Measurements from ENCODE around the gene RAB12.
"Not testable (repeated sequence)": the region's sequence is repeated elsewhere in the genome, so short reads cannot be mapped to it uniquely, and the experiment has no call there.

The RAB12 gene

DNA sequence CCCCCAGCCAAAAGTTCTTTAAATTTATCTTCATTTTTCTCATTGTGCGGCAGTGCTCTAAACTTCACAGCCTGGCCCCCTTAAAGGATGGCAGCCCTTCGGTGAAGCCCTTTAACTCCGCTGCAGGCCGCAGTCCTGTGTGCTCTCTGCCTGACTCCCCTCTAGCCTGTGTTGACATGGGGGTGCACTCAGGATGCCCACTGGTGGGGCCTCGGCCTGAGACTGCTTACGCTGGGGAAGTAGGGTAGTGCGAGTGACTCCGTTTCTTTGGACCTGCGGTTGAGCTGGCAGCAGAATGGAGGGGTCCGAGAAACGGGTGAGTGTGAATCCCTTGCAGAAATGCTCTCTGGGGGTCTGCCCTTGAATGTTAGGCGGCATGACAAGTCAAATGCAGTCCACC, 5.6 kb downstream of the RAB12 start:
- DNase-seq = no peak

DNA sequence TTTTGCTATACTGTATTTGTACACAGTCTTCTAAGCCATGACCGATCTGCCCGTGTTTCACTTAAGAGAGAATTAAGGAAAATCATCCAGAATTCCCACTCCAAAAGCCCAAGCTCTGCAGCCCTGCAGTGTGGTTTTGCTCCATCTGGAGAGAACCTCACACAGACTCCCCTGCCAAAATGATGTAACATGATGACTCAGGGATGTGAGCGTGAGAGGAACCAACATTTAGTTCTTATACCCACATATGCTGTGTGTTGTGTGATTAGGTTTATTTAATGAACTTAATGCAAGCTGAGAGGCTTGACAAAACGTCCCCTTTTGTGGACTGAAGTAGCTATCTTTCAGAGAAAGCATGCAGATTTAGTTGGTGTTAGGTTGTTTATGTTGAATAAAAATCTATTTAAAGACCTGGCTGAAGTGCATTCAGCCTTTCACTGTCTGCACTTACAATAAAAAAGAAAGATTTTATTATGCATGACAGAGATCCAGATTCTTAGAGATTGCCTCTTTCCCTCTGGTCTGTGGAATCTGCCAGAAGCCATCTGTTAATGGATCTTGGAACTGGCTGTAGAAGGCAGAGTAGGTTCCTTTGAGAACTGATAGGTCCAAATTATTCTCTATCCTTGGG, 6.3 kb downstream of the RAB12 start:
- no peak for DNase-seq

DNA sequence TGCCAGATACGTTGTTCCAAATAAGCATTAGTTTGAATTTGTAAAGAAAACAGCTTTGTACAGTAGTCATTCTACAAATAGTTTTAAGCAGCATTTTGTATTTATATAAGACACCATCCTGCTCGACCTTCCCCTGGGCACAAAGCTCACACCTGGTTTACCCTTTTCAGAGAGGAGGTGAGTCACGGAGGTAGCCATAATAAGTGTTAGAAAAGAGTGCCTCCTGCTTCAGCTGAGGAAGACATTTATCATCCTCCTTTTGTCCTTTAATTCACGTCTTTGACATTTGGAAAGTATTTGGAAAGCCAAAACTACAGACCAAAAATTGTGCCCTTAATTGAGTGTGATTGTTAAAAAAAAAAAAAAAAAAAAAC, 6.8 kb downstream of the RAB12 start:
- DNase-seq = no peak

DNA sequence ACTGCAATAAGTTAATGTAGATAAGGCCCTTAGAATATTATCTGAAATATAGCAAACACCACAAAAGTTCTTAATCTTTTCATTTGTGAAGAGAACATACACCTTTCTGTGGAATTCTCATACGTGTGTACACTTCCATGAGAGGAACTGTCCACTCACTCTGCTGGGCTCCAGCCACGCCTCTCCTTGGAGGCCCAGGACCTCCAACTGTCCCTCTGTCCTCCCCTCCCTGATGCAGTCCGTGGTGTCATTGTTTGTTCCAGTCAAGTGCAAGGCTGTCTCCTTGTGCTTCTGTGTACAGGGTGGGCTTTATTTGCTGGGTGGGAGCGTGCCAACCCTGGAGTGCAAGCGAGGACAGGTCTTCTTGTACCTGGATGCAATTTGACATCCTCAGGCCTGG, 8.7 kb downstream of the RAB12 start:
- no peak for DNase-seq

DNA sequence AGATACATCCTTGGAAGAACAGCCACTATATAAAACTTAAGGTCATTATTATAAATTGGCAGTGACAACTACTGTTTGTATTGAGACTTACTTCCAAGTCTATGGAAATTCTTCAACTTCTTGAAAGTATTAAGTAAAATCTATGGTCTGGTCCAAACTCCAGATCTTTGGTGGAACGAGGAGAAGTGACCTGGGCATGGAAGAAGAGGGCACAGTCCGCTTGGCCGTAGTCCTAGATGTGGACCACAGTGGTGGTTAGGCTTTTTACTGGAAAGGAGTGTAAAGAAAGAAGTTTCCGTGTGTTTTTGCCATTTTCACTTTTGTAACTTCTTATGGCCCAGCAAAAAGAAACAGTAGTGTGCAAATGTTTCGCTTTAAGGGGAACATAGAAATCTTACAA, 9.8 kb downstream of the RAB12 start:
- DNase-seq = no peak

DNA sequence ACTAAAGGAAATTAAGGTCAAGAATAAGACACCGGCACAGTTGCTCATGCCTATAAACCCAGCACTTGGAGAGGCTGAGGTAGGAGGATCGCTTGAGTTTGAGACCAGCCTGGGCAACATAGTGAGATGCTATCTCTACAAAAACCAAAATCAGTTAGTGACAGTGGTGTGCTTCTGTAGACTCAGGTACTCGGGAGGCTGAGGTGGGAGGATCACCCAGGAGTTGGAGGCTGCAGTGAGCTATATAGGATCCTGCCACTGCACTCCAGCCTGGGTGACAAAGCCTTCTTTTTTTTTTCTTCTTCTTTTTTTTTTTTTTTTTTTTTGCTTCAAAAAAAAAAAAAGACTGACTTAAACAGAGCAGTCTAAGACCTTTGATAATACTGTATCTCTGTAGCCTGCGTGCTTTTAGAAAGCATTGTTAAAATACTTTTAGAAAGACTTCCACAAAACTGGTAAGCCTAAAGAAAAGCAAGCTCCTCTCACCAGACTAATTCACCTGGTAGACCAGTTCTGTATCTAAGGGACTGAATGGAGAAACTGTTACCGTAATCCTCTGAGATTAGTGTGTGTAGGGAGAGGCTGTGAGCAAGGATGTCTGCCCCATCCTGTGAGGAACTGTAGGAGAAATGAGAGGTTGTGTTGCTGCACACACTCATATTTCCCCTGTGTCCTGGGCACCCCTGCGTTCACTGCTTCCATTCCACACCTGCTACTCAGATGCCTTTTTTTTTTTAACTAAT, 10.8 kb downstream of the RAB12 start:
- DNase-seq = no peak

DNA sequence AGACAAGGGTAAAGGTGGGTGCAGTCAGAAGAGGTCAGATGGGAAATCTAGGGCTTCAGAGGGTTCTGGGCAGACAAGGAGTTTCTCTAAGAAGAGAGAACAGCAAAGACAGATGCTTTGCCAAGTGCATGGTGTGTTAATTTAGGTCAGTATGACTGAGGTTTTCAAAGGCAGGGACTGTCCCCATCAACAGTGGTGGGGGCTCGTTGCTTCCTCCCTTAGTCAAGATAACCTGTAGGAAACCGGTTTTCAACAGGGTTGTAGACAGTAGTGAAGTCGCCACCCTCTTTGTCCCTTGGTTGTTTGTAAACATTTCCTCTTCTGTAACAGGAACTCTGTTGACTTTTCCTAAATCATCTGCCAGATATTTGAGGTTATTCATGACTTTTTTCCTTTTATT, 11.6 kb downstream of the RAB12 start:
- no peak for DNase-seq

DNA sequence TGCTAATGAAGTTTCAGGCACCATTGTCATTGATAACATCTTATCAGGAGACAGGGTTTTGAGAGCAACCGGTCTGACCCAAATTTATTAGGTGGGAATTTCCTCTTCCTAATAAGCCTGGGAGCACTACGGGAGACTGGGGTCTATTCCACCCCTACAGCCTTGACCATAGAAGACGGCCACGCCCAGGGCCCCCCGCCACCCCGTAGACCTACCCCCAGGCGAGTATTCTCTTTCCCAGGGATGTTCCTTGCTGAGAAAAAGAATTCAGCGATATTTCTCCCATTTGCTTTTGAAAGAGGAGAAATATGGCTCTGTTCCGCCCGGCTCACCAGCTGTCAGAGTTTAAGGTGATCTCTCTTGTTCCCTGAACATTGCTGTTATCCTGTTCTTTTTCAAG, 13.4 kb downstream of the RAB12 start:
- not testable (repeated sequence) for DNase-seq

DNA sequence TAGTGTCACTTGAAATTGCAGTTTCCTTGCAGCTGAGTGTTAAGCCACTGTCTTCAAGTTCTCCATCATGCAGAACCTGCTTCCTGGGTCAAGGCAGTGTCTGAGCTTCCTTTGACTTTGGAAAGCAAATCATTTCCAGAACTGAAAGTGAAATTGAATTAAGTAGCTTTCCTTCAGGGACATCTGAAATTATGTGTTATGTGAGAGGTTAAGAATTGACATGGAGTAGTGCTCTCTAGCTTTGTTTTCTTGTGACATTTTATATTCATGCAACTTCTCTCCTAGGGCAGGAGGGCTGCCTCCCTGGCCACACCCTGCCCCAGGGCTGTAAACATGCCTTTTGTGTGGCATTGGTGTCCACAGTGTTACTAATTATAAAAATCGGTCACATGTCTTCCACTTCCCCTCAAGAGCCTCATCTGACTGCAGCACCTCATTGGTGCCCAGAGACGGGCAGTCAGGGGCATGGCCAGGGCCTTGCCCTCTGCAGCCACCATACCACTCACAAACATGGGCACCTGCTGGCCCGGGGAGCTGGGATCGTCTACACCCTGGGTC, 14.4 kb downstream of the RAB12 start:
- peak; percentile 29 for DNase-seq

DNA sequence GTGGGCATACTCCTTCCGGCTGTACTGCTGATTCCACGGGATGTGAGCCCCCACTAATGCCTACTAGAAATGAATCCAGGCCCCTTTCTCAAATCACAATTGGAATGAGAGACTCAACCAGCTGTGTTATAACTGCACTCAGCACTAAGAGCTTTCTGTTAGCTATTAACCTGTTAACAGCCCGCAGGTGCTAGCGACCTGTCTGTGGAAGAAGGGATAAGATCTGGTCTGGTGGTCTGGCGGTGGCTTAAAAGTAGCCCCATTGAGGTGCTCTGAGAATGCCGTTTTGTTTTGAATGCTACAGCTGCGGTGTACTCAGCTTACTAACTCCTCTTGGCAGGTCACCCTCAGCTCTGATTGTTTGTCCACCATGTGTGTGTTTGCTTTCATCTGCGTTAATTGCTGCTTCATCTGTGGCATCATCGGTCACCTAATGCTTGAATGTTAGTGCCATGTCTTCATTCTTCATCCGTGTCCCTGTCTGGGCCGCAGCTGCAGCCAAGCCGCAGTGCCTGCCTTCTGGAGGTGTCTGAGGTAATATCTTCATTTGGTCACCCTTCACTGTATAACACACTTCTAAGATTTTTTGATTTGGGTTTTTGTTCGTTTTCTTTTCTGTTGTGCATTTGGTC, 16.3 kb downstream of the RAB12 start:
- no peak for DNase-seq

DNA sequence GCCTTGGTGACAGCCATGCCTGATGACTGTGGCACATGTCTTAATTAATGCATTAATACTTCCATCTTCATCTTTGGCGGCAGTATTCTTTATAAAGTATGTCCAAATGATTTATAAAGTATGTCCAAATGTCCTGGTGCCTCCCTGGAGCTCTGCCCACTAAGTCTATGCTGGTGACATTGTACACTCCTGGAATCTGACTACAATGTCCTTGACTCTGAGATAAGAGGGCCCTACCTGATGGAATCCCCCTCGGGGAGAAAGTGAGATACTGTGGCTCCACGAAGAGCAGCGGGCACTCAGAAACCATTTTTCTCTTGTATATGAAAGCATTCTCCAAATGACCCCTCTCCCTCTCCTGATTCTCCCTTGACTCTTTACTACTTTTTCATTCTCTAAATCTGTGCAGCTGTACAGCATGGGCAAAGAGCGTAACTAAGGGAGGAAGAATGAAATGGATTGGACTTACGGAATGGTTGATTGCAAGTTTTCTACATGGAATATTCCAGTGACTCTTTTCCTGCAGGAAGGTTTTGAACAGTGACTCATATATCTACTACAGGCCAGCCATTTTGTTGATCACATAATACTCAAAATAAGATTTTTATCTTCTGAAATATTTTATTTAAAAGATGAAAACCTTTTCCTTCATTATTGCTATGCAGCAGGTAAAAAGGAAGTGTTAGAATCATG, 17.3 kb downstream of the RAB12 start:
- DNase-seq = no peak

DNA sequence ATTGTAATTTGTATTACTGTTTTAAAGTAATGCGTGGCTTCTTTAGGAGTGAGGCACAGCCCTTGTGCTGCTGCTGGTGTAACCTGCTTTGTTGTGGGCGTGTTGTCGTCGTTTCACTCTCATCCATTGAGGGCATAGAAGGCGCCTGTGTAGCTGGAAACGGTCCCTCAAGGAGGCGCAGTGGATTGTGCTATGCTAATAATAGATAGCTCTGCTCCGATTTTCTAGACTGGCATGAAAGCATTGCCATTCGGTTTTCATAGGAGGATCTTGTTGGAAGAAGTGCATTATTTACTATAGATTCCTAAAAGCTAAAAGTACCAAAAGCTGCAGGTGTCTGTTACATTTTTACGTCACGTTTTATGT, 17.9 kb downstream of the RAB12 start:
- DNase-seq = no peak

DNA sequence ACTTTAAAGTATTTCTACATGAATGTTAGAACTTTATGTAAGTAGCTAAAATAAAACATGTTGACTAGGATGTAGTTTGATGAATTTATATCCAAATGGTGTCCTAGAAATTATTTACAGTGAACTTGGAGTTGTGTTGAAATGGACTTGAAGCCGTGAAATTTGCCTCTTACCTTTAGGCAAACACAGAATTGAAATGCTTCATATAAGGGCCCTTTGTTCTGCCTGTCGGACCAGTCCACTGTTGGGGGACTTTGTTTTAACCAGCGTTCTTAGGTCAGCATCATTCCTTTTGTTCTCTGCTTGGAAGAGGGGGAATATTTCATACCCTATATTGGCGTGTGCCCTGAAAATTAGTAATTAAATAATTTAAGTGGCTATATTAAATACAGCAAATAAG, 18.3 kb downstream of the RAB12 start:
- DNase-seq = no peak

DNA sequence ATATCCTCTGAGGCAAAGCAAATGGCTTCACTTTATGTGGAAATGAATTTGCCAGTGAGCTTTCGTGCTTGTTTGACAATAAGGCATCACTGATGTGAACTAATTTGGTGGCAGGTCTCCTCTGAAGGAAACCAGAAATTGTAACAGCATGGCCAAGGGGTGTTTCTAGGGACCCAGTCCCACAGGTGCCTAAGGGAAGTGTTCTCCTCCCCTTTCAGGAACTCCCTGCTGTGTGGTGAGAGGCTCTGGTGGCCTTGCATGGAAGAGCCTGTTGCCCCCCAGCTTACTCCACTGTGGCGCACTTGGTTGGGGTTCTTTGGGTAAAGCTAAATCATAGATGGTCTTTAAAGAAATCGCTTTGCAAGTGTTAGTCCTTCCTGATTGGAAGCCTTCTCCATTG, 20.4 kb downstream of the RAB12 start:
- DNase-seq = no peak

DNA sequence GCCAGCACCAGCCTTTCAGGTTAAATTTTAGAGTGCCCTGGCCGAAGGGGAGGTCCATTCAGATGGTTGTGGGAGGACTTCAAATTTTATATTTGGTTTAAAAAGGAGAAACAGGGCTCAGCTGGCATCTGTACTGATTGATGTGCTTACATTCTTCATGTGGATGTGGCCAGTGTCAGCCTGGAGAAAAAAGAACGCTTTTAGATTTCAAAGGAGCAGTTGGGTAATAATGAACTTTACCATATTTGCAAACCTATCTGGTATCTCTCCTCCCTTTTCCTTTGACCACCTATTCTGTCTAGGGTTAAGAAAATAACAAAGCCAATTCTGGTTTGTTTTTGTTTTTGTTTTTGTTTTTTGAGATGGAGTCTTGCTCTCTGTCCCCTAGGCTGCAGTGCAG, 21.3 kb downstream of the RAB12 start:
- DNase-seq = no peak

DNA sequence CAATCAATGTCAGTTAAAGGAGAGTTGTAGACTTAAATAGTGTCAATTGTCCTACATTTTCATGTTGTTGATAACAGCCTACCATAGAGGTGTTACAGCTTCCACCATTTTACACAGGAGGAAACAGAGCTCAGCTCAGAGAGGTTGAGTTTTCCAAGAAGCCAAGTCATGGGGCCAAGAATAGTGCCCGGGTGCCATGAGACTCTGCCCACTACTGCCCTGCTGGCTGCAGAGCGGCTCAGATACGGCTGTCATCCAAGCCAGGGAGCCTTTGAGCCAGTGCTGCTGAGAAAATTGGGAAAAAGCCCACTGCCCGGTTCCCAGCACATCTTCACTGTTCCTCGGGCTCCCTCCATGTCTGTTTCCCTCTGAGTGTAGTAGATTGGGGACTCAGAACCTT, 22.0 kb downstream of the RAB12 start:
- no peak for DNase-seq

DNA sequence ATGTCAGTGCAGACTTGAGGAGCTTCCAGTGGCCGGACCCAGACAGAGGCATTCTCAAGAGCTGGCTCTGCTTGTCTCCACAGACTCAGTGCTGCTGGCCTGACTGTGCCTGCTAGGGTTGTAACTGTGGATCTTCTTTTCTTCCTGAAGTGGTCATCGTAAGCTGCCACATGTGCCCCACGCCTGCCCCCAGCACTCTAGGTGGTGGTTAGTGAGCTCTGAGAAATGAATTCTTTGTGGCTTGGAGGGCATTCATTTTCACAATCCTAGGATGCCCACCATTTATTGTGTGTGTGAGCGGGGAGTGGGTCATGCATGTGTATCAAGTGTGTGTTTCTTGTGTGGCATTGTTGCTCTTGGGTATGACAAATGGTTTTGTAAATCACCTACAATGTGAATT, 23.1 kb downstream of the RAB12 start:
- DNase-seq = no peak

DNA sequence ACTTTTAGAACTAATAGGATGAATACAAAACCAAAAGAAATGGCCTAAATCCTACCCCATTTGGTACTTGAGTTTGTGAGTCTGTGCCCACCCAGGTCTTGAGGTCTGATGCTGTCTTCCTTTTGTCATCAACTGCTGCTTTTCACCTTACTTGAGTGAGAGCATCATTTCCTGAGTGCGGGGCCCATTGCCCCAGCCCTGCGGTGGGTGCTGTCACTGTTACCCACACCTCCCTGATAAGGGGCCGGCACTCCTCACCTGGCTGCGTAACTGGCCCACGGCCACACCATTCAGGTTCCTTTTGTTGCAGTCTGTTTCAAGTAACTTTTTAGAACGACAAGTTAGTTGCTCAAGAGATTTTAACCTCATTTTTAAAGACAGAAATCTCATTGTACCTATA, 25.3 kb downstream of the RAB12 start:
- DNase-seq = no peak

DNA sequence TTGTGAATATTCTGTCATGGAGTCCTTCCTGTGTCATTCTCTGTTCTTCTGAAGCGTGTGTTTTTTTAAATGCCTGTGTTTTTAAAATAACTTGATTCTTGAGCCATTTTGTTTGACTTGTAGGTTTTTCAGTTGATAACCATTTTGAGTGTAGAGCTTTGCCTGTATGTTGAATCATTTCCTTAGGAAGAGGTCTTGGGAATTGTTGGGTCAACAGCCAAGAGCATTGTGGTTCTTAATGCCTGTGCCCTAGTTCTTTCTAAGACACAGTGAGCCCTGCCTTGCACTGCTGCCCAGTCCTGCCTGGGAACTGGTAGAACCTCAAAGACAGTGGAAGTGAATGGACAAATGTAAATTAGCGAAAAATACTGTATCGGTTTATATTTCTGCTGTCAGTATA, 25.9 kb downstream of the RAB12 start:
- DNase-seq = no peak

DNA sequence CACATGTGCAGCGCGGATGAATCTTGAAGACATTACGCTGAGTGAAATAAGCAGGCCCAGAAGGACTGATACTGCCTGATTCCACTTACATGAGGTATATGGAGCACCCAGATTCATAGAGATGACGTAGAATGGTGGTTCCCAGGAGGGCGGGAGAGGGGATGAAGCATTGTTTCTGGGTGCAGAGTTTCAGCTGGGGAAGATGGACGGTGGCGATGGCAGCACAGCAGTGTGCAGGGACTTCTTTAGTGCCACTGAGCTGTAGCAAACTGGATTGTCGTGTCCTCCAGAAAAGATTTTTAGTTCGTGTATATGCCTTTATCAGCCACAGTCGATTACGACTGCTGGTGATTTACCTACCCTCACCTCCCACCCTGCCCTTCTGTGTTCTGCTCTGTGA, 30.5 kb downstream of the RAB12 start:
- DNase-seq = no peak

DNA sequence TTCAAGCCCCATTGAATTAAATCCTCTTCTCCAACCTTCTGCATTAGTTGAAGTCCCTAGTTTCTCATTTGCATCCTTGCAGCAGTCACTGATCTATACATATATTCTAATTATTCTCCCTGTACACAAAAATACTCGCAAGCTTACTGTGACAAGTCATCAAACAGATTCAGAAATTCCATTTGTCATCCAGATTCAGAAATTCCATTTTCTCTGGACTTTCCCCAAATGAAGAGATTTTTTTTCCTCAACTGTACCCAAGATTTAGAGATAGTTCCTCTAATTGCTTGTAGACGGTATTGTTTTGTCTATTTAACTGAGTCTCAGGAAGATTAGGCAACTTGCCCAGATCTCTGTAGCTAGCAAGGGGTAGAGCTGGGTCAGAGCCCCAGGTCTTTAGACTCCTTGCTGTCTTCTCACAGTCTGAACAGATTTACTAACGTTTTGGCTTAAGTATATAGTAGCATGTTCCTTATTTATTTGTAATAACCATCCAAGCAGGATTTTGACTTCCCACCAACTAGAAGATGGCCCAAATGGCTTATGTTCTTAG, 34.2 kb downstream of the RAB12 start:
- no peak for DNase-seq

DNA sequence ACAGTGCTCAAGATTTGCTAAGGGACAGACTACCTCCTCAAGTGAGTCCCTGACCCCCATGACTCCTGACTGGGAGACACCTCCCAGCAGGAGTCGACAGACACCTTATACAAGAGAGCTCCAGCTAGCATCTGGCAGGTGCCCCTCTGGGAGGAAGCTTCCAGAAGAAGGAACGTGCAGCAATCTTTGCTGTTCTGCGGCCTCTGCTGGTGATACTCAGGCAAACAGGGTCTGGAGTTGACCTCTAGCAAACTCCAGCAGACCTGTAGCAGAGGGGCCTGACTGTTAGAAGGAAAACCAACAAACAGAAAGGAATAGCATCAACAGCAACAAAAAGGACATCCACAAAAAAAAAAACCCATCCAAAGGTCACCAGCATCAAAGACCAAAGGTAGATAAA, 38.1 kb downstream of the RAB12 start:
- not testable (repeated sequence) for DNase-seq

DNA sequence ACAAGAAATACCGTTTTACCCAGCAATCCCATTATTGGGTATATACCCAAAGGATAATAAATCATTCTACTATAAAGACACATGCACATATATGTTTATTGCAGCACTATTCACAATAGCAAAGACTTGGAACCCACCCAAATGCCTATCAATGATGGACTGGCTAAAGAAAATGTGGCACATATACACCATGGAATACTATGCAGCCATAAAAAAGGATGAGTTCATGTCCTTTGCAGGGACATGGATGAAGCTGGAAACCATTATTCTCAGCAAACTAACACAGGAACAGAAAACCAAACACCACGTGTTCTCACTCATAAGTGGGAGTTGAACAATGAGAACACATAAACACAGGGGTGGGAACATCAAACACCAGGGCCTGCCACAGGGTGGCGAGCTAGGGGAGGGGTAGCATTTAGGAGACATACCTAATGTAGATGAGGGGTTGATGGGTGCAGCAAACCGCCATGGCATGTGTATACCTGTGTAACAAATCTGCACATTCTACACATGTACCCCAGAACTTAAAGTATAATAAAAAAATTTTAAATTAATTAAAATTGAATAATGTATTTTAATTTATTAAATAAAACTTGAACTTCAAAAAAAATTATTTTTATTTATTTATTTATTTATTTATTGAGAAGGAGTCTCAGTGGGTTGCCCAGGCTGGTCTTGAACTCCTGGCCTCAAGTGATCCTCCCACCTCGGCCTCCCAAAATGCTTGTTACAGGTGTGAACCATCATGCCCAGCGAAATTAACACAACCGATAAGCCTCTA, 42.4 kb downstream of the RAB12 start:
- DNase-seq = not testable (repeated sequence)
